GM21737 (cell line): ENCODE data around the gene PPEF1.
"Not testable (repeated sequence)": the region's sequence is repeated elsewhere in the genome, so short reads cannot be mapped to it uniquely, and the experiment has no call there.

ENCODE experiments used
- ATAC-seq: cut with Tn5 transposase; IDR thresholded peaks from one replicate; pipeline ENCODE4 v1.9.1; 2021; ENCODE audit warnings: mild to moderate bottlenecking, moderate library complexity; ENCODE audit not compliant: unreplicated experiment

Gene PPEF1

DNA sequence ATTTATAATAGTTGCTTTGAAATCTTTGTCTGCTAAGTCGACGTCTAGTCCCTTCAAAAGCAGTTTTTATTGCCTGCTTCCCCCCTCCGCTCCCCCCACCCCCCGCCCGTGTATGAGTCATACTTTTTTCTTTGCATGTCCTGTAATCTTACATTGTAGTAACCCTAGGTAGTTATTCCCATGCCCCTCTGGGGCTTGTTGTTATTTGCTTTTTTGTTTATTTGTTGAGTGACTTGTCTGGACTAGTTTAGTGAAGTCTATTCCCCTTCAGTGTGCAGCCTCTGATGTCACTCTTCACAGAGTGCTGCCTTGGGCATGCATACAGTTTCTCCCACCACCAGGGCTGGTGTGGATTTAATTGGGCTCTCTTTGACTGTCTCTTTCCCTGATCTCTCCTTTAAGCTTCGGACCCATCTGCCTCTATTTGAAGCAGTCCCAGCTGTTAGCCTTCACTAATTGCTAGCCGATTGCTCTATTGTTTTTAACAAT lies 86.2 kb downstream of the PPEF1 start:
- no peak for ATAC-seq

GRCh38 chrX:18797141-18797540 lies 89.7 kb downstream of the PPEF1 start:
- no peak for ATAC-seq

DNA sequence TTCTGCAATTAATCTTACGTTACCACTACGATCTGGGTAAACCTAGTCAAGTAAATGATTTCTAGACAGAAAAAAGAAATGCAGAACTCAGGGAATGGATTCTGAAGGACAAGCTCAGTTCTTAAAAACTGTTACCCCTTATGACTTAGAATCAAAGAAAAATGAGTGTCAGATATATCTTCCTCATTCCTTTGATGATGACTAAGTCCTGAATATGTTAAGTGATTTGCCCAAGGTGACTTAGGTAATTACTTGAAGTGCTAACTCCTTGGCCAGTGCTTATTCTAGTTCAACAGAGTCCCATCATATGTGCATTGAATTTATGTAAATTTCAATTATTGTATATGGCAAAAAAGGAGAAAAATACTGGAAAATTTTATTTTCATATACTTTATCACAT lies 92.5 kb downstream of the PPEF1 start:
- no peak for ATAC-seq

- no peak for ATAC-seq
Observed at GRCh38 chrX:18809641-18810040, 102.2 kb downstream of the PPEF1 start.

DNA sequence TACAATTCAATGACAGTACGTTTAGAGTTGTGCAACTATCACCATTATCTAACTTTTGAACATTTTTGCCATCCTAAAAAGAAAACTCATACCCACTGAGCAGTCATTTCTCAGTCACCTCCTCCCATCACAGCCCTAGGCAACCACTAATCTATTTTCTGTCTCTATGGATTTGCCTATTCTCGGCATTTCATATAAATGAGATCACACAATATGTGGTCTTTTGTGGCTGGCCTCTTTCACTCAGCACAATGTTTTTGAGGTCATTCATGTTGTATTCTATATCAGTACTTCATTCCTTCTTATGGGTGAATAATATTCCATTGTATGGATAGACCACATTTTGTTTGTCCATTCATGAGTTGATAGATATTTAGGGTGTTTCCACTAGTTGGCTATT lies 103.0 kb downstream of the PPEF1 start:
- no peak for ATAC-seq

DNA sequence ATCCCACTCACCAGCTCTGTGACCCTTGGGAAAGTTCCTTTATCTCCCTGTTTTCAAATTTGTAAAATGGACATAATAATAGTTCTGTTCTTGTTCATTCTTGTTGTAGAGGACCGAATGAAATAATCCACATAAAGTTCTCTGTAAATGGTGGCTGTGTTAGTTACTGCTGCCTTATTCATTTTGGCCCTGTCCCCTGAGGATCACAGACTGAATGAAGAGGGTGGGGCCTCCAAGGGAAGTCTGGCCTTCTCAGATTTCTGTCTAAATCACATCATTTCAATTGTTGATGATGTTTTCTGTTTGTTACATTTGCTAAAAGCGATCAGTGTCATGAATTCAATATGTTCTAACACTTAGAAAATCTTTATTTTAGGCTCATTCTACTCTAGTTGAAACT lies 117.9 kb downstream of the PPEF1 start:
- no peak for ATAC-seq

- ATAC-seq: no peak
Observed at GRCh38 chrX:18828832-18829404, 121.5 kb downstream of the PPEF1 start.

GRCh38 chrX:18833071-18833731 lies 125.8 kb downstream of the PPEF1 start:
- ATAC-seq: no peak

GRCh38 chrX:18847901-18848300 lies 140.5 kb downstream of the PPEF1 start:
- not testable (repeated sequence) for ATAC-seq

DNA sequence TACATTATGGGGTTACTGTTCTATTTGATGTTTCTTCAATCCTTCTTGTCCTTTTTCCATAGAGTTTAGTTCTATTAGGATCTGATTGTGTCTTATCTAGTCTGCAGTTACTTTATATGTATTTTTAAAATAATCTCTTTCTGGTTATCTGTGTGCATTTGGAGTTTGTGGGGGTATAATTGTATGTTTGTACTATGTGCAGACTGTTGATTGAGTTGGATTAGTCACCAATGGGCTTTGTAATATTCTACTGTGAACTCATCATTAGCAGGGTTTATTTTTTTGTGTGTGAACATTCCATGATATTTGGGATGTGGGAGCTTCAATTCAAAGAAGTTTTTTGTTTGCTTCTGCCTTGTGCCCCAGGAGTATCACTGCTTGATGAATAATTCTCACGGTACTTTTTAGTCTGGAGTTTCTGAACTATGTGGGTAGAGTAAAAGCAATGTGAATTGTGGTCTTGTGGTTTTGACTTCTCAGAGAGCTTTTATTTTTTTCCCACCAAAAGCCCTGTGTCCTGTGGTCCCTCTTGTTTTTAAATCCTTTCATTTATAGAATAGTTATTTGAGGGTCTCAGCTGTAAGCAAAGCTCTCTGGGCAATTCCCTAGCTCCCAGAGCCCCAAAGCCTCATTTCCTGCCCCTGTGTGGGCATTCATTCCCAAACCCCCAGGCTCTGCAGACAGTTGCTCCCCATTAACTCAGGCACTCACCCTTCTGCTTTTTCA lies 148.6 kb downstream of the PPEF1 start:
- peak; percentile 89 for ATAC-seq

DNA sequence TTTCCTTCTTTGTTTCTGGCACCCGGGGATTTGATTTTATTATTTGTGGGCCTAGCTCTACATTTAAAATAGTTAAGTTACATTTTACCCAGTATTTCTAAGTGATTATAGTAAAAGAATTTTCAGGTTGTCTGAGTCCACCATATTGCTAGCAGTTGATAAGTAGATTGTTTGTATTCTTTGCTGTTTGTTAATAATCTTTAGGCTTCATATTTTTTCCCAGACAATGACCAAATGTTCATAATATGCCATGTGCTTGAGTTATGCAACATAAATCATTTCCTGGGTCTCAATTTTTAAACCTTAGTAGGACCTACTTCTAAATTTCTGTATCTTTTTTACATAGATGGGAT lies 149.2 kb downstream of the PPEF1 start:
- ATAC-seq: no peak

GRCh38 chrX:18861511-18861910 lies 154.1 kb downstream of the PPEF1 start:
- no peak for ATAC-seq

DNA sequence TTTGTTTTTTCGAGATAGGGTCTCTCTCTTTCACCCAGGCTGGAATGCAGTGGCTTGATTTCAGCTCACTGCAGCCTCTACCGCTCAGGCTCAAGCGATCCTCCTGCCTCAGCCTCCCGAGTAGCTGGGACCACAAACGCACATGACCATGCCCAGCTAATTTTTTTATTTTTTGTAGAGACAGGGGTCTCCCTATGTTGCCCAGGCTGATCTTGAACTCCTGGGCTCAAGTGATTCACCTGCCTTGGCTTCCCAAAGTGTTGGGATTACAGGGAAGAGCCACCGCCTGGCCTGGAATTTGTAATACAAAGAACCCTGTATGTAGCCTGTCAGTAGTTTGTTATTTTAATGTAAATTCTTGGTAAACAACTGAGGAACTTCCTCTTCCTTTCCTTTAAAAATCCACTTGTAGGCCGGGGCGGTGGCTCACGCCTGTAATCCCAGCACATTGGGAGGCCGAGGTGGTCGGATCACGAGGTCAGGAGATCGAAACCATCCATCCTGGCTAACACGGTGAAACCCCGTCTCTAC lies 157.0 kb downstream of the PPEF1 start:
- no peak for ATAC-seq

GRCh38 chrX:18871161-18871890 lies 163.9 kb downstream of the PPEF1 start:
- ATAC-seq: no peak

DNA sequence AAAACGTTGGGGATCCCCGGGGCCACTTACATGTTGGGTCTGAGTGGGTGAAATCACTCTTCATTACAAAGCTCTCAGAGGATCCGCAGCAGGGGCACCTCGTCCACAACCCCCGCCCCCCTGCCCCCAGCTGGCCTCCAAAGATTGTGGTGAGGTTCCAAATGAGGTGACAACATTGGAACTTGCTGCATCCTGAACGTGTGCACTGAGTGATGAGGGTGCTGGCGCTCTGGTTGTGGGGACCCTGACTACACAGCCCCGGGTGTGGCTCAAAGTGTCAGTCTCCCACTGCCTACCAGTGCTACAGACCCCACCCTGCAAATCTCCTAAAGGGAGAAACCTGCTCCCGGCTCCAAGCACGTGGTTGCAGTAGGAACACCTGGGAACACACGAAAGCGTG lies 164.5 kb downstream of the PPEF1 start:
- ATAC-seq: no peak

- no peak for ATAC-seq
Observed at GRCh38 chrX:18872621-18873020, 165.2 kb downstream of the PPEF1 start.

DNA sequence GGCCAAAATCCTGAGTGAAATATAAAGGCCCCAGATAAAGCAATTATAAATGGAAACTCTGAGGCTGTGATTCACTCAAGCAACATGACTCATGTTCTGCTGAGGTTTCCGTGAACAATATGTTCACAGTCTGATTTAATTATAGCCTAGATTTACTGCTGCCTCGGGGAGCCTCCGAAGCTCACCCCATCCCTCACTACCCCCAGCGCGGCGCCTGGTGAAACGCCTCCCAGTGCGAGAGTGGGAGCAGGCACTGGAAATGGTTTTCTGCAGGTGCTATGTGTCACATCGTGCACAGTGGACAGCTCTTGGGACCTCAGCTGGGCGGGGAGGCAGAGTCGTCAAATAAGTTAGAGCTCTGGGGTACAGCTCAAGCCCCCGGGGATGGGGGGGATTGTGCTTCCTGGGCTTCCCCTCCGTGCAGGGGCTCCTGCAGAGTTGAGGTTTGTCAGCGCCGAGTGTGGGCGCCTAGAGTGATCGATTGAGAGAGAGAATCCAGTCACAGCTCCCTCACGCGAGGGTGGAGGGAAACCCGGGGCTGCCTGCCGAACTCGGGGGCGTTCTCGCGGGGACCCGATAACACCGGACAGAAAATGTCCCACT lies 165.8 kb downstream of the PPEF1 start:
- ATAC-seq: no peak

- no peak for ATAC-seq
Observed at GRCh38 chrX:18873836-18874235, 166.4 kb downstream of the PPEF1 start.

- no peak for ATAC-seq
Observed at GRCh38 chrX:18874560-18875255, 167.3 kb downstream of the PPEF1 start.

DNA sequence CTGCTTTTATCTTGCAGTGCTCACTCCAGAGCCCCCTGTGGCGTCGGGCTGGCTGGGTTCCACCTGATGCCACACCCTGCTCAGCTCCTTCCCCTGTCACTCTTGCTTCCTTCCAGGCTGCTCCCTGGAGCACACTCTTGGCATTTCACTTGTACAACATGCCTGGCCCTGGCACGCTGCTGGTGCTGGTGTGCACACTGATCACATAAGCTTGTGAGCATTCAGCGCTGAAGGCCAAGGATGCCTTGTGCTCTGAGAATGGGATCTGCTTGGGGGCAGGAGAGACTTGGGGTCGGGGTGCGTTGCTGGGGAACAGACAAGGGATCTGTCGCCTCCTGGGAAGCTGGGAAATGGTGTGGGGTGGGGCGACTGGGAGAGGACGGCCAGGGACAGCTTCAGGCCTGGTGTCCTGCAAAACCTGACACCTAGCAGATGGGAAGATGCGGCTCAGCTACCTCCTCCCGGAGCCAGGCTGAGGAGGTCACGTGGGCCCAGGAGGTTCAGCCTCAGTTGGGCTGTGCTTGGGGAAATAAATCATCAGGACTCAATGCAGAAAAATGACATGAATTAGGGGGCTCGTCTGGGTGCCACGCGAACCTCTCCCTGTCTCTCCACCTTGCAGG lies 167.9 kb downstream of the PPEF1 start:
- no peak for ATAC-seq
